Measurements from ENCODE around the gene GABARAPL2. TPM values are rescaled to one million over a fixed set of nuclear protein-coding genes. Genes with fewer than 3 reads are reported as not detected.
"Not testable (repeated sequence)": the region's sequence is repeated elsewhere in the genome, so short reads cannot be mapped to it uniquely, and the experiment has no call there.

GABARAPL2 gene
- total RNA-seq, 1 donor from 2014 or later: 239 TPM

DNA sequence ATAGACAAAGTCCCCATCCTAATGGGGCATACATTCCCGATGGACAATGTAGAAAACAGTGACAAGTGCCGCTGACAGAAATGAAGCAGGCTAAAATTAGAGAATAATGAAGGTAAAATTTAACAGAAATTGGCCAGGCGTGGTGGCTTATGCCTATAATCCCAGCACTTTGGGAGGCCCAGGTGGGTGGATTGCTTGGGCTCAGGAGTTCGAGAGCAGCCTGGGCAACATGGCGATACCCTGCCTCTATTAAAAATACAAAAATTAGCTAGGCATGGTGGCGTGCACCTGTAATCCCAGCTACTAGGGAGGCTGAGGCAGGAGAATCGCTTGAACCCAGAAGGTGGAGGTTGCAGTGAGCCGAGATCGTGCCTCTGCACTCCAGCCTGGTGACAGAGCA, 17.7 kb upstream of the GABARAPL2 start:
- intact Hi-C loops (cut with DNase I); ATAC-seq (ENCODE audit: poor library complexity); DNase-seq: not testable (repeated sequence)

GRCh38 chr16:75550211-75550662, 15.9 kb upstream of the GABARAPL2 start:
- ATAC-seq (ENCODE audit: poor library complexity) (peak; percentile 35), DNase-seq (no peak)
- intact Hi-C loops (cut with DNase I): loop anchor here (5.0 to 10.0 kb wide), 2 partner anchors 33 to 75 kb away; no protein-coding TSS in a partner anchor

DNA sequence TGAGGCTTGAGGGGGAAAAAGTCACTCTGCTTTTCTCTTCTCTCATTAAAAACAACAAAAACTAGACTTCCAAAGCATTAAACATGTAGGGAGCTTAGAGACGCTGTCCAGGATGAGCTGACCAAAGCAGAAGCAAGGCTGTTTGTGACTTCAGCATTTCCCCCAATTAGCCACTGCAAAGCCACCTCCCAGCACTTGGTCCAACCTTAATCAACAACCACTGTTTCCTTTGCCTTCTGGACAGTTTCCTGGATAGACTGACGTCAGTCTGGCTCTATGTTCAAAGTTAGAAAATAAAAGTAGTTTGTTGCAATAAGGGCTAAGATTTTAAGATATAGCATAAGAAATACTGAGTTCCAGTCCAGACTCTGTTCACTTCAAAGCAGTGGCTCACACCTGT, 13.2 kb upstream of the GABARAPL2 start:
- ATAC-seq (ENCODE audit: poor library complexity) (no peak), DNase-seq (no peak)
- intact Hi-C loops (cut with DNase I): loop anchor here (5.0 to 10.0 kb wide), 2 partner anchors 36 to 78 kb away; no protein-coding TSS in a partner anchor

- peak; percentile 93 for ATAC-seq (ENCODE audit: poor library complexity)
- DNase-seq: peak; percentile 86
- intact Hi-C loops (cut with DNase I): loop anchor here (10.0 kb wide), 1 partner anchor 80 kb away; no protein-coding TSS in a partner anchor
Observed at GRCh38 chr16:75555213-75555706, 10.9 kb upstream of the GABARAPL2 start.

DNA sequence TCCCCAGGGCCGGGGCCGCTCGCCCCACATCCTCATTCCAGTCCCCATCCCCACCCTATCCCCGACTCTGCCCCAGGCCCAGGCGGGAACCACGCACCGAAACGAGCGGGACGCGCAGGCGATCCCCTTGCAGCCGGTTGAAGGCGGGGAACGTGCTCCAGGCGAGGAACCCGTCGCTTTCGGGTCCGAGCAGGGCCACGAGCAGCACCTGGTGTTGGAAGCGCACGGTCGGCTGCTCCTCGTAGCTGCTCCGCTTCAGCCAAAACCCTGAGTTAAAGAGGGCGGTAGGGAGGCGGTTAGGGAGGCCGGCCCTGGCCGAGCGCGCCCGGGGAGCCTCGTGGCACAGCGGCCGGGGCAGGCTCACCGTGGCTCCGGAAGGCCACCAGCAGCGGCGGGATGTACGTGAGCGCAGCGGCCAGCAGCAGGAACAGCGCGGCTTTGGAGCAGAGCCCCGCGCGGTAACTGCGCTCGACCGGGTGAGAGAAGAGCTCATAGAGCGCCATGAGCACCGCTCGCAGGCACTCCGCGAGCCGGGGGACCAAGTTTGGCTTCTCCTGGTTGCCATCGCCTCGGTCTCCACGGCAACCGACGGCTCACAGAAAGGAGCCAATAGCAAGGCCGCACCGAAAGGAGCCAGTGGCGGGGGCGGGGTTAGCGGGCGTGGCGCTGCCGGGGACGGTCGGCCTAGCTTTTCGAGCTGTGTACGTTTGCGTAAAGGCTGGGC, 10.3 kb upstream of the GABARAPL2 start, which contains the start of gene TMEM231:
Gene TMEM231, minus strand, starts transcription at position 546 of the 724 bp plus-strand sequence. Its CDS starts 43 bp downstream, at position 503.
- DNase-seq: peak; percentile 99
- intact Hi-C loops (cut with DNase I): loop anchor here (10.0 kb wide), 1 partner anchor 81 kb away; no protein-coding TSS in a partner anchor
- ATAC-seq (ENCODE audit: poor library complexity): peak; percentile 98

DNA sequence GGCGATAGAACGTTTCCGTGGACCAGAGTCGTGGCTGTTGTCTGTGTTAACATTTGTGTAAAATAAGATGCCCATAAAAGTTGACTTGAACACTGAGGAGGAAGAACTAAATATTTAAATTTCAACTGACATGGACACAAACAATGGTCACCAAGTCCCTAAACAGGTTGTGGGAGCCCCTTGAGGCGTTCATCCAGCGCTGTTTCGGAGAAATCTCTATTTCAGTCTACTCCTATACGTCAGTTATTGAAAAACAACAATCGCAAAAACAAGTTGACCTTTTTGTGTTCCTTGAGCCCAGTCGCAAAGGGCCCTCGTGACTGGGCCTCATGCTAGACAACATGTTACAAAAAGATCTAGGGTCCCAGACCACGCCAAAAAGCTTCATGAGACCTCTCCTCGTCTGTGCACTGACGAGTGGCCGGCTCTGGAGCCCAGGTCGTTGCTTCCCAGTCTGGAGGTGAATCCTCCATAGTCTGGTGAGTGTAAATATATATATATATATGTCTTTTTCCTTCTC, 9.7 kb upstream of the GABARAPL2 start:
- no peak for ATAC-seq (ENCODE audit: poor library complexity)
- no peak for DNase-seq
- intact Hi-C loops (cut with DNase I): loop anchor here (10.0 kb wide), 1 partner anchor 82 kb away; no protein-coding TSS in a partner anchor

- ATAC-seq (ENCODE audit: poor library complexity) (no peak), DNase-seq (no peak)
- intact Hi-C loops (cut with DNase I): loop anchor here (10.0 kb wide), 1 partner anchor 84 kb away; no protein-coding TSS in a partner anchor
Observed at GRCh38 chr16:75558846-75559401, 7.3 kb upstream of the GABARAPL2 start.

DNA sequence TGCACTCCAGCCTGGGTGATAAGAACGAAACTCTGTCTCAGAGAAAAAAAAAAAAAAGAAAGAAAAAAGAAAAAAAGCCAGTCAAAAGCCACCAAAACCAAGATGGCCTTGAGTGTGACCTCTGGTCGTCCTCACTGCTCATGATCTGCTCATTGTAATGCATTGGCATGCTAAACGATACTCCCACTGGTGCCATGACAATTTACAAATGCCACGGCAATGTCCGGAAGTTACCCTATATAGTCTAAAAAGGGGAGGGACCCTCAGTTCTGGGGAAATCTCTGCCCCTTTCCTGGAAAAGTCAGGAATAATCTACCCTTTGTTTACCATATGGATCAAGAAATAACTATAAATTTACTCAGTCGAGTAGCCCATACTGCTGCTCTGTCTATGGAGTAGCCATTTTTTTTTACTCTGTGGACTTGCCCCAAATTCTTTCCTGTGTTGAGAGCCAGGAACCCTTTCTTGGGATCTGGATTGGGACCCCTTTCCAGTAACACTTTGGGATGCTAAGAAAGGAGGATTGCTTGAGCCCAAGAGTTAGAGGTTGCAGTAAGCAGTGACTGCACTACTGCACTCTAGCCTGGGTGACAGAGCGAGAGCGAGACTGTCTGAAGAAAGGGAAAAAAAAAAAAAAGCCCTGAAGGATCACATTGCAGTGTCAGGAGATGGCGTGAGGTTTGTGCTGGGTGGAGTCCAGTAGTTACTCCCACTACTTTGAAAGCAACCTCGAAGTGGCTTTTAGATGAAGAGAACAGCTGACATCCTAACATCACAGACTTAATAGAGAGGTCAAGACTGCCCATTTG, 6.4 kb upstream of the GABARAPL2 start:
- DNase-seq (no peak), ATAC-seq (ENCODE audit: poor library complexity) (no peak)
- intact Hi-C loops (cut with DNase I): loop anchor here (10.0 kb wide), 1 partner anchor 85 kb away; no protein-coding TSS in a partner anchor

GRCh38 chr16:75565640-75566039, 539 bp upstream of the GABARAPL2 start:
- peak; percentile 38 for ATAC-seq (ENCODE audit: poor library complexity)
- intact Hi-C loops (cut with DNase I): no loop called here
- DNase-seq: no peak

- DNase-seq (no peak), ATAC-seq (ENCODE audit: poor library complexity) (peak; percentile 4)
- intact Hi-C loops (cut with DNase I): no loop called here
Observed at GRCh38 chr16:75566758-75567255, 628 bp downstream of the GABARAPL2 start.

- intact Hi-C loops (cut with DNase I): no loop called here
- no peak for ATAC-seq (ENCODE audit: poor library complexity)
- no peak for DNase-seq
Observed at GRCh38 chr16:75567911-75568310, 1.7 kb downstream of the GABARAPL2 start.

DNA sequence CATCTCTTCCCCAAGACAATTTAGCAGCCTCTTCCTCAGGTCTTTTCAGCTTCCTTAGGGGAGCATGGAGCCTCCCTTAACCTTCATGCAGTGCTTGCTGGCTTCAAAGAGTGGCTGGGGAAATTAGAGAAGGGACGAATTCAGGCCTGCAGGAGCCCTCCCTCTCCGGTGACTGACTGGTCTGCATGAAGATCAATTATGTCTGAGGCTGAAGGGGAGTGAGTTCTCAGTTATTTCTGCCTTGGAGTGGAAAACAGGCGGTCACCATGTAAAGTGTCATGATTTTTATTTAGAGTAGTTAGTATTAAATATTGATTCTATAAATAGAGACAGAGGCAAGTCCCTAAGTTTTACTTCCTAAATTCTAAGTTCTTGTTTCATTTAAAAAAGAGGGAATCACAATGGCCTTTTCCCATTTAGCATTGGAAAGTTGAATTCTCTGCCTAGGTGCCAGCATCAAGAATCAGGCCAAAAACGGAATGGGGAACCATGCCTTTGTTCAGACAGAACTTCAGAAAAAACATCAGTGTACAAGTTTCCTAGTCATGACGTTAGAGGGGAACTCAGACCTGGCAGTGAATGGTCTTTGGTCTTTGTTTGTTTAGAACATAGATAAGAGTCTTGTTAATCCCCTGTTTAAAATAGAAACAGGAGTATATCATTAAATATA, 4.4 kb downstream of the GABARAPL2 start:
- DNase-seq (no peak), ATAC-seq (ENCODE audit: poor library complexity) (no peak)
- intact Hi-C loops (cut with DNase I): no loop called here

- no peak for ATAC-seq (ENCODE audit: poor library complexity)
- intact Hi-C loops (cut with DNase I): no loop called here
- no peak for DNase-seq
Observed at GRCh38 chr16:75572864-75573542, 6.8 kb downstream of the GABARAPL2 start.

GRCh38 chr16:75573955-75574354, 7.8 kb downstream of the GABARAPL2 start:
- DNase-seq (no peak), ATAC-seq (ENCODE audit: poor library complexity) (no peak)
- intact Hi-C loops (cut with DNase I): no loop called here

GRCh38 chr16:75575958-75576357, 9.8 kb downstream of the GABARAPL2 start:
- ATAC-seq (ENCODE audit: poor library complexity) (no peak), DNase-seq (no peak)
- intact Hi-C loops (cut with DNase I): no loop called here

- DNase-seq: no peak
- intact Hi-C loops (cut with DNase I): no loop called here
- ATAC-seq (ENCODE audit: poor library complexity): no peak
Observed at GRCh38 chr16:75576384-75576811, 10.2 kb downstream of the GABARAPL2 start.

- DNase-seq: no peak
- ATAC-seq (ENCODE audit: poor library complexity): no peak
- intact Hi-C loops (cut with DNase I): no loop called here
Observed at GRCh38 chr16:75578212-75578611, 12.0 kb downstream of the GABARAPL2 start.

Data from Right ventricle myocardium superior (tissue), 1 donor.